Lower leg skin (tissue), 4 donors: ENCODE results near the gene PXYLP1. TPM values are rescaled to one million over a fixed set of nuclear protein-coding genes. Genes with fewer than 3 reads are reported as not detected.

ENCODE experiments used
- DNase-seq, 2 donors: peaks; one replicate each; pipeline ENCODE4 v3.0.0-alpha.2; 2019; ENCODE audit warnings: low spot score in 2 of 2
- H3K4me3 ChIP-seq: fragments of 200-600 bp; sonication (generic); 2 replicates; pipeline ENCODE4 v1.5.1; 2017; ENCODE audit warnings: mild to moderate bottlenecking, low read depth; ENCODE audit not compliant: poor library complexity, severe bottlenecking
- CTCF ChIP-seq, 3 donors: fragments of 450-650 bp; IDR thresholded peaks; one replicate each; pipeline ENCODE4 v1.5.1; 2016; ENCODE audit warnings: antibody characterized with exemption in 3 of 3, mild to moderate bottlenecking in 3 of 3, moderate library complexity in 2 of 3
- POLR2A ChIP-seq, 2 donors: fragments of 450-650 bp; IDR thresholded peaks; one replicate each; pipeline ENCODE4 v1.6.1; 2016 to 2017; ENCODE audit warnings: antibody characterized with exemption in 2 of 2, mild to moderate bottlenecking in 1 of 2, moderate library complexity in 1 of 2
- WGBS, 2 donors: methylation state at CpG; one replicate each; pipeline ENCODE4 v1.1.5; 2018; 5-methylcytosine and 5-hydroxymethylcytosine counted together
- intact Hi-C: fragments of 100-400 bp; cut with DNase I; formaldehyde crosslinking; loops from one replicate; pipeline ENCODE4 v1.15.0; 2023; ENCODE audit warnings: low total_unique reads
- total RNA-seq, 4 donors: library from RNA; depleted of rRNA; stranded (reverse); fragments of >200 nt; gene quantifications; one replicate each; pipeline ENCODE4 v1.1.0, GENCODE V29; 2016

PXYLP1 gene
- total RNA-seq, 4 donors from 2014 or later = 8.8 to 14.5 (median 10.2) TPM

GRCh38 chr3:141275511-141275910 is 43.9 kb downstream of the PXYLP1 start:
- no peak for DNase-seq
- intact Hi-C loops = no loop called here
- no peak overlapping the region for H3K4me3 ChIP-seq
- WGBS, 2 donors = 50 to 91% methylated on average over 2 of the region's 2 CpGs
- no peak for TF ChIP-seq POLR2A (IDR thresholded peaks at IDR 0.05)
- TF ChIP-seq CTCF (IDR thresholded peaks at IDR 0.05) = no peak

- WGBS, 2 donors = 77 to 88% methylated on average over 7 of the region's 7 CpGs
- no peak for DNase-seq
- intact Hi-C loops = no loop called here
- no peak for TF ChIP-seq CTCF (IDR thresholded peaks at IDR 0.05)
- no peak for TF ChIP-seq POLR2A (IDR thresholded peaks at IDR 0.05)
- no peak overlapping the region for H3K4me3 ChIP-seq
These were observed 44.3 kb downstream of the PXYLP1 start for GRCh38 chr3:141275973-141276372.

GRCh38 chr3:141276398-141276797 is 44.8 kb downstream of the PXYLP1 start:
- DNase-seq = no peak
- 85 to 87% methylated on average over 9 of the region's 9 CpGs for WGBS, 2 donors
- intact Hi-C loops = no loop called here
- H3K4me3 ChIP-seq = no peak overlapping the region
- TF ChIP-seq CTCF (IDR thresholded peaks at IDR 0.05) (no peak), POLR2A (IDR thresholded peaks at IDR 0.05) (no peak)

GRCh38 chr3:141277451-141277850 is 45.8 kb downstream of the PXYLP1 start:
- no peak for DNase-seq
- H3K4me3 ChIP-seq = no peak overlapping the region
- intact Hi-C loops = no loop called here
- no peak for TF ChIP-seq POLR2A (IDR thresholded peaks at IDR 0.05)
- no peak for TF ChIP-seq CTCF (IDR thresholded peaks at IDR 0.05)
- WGBS, 2 donors = 69 to 91% methylated on average over 6 of the region's 6 CpGs

GRCh38 chr3:141278196-141279076 is 46.8 kb downstream of the PXYLP1 start:
- no peak overlapping the region for H3K4me3 ChIP-seq
- WGBS, 2 donors = 91 to 93% methylated on average over 17 of the region's 17 CpGs
- no peak for DNase-seq
- intact Hi-C loops = loop anchor here (2.0 kb wide), 1 partner anchor 46 kb away; no protein-coding TSS in a partner anchor
- TF ChIP-seq CTCF (IDR thresholded peaks at IDR 0.05) = no peak
- TF ChIP-seq POLR2A (IDR thresholded peaks at IDR 0.05) = no peak
